Natural killer cell (primary cell): ENCODE results near the gene C20orf202. TPM values are rescaled to one million over a fixed set of nuclear protein-coding genes. Genes with fewer than 3 reads are reported as not detected.

ENCODE experiments used
- ATAC-seq, 3 donors: fragments of 150-1000 bp in 2 of 3; fragments of 200-7000 bp in 1 of 3; cut with Tn5 transposase; 1 replicate in 1 of 3; 2 replicates in 2 of 3; pipeline ENCODE4 v1.10.0; 2021; ENCODE audit warnings: mild to moderate bottlenecking in 2 of 3, moderate library complexity in 2 of 3
- DNase-seq, 2 donors: peaks; one replicate each; pipeline versions ENCODE4 v3.0.0 to v3.0.0-alpha.2; 2013 to 2021; ENCODE audit warnings: mixed read lengths in 1 of 2
- H3K27ac ChIP-seq: one replicate; pipeline ENCODE4 v1.5.1; 2013; ENCODE audit warnings: mild to moderate bottlenecking, low read length
- H3K27me3 ChIP-seq: one replicate; pipeline ENCODE4 v1.6.1; 2013; ENCODE audit warnings: low read length; ENCODE audit not compliant: control insufficient read depth, insufficient read depth
- H3K36me3 ChIP-seq: one replicate; pipeline ENCODE4 v1.6.1; 2013; ENCODE audit warnings: low read length; ENCODE audit not compliant: control insufficient read depth, insufficient read depth
- H3K4me1 ChIP-seq: one replicate; pipeline ENCODE4 v1.6.1; 2013; ENCODE audit warnings: low read length; ENCODE audit not compliant: control insufficient read depth, insufficient read depth
- H3K4me3 ChIP-seq: one replicate; pipeline ENCODE4 v1.5.1; 2013; ENCODE audit warnings: low read length
- H3K9me3 ChIP-seq: one replicate; pipeline ENCODE4 v1.6.1; 2013; ENCODE audit warnings: low read length; ENCODE audit not compliant: control insufficient read depth, insufficient read depth
- H3K27ac Mint-ChIP-seq, 2 donors: one replicate each; pipeline ENCODE4 v1.8.0; 2022; ENCODE audit warnings: mild to moderate bottlenecking in 2 of 2, mixed read lengths in 2 of 2, moderate library complexity in 1 of 2
- H3K27me3 Mint-ChIP-seq, 2 donors: one replicate each; pipeline ENCODE4 v1.8.0; 2022; ENCODE audit warnings: low read depth in 2 of 2, mixed read lengths in 2 of 2
- H3K36me3 Mint-ChIP-seq: one replicate; pipeline ENCODE4 v1.8.0; 2022; ENCODE audit warnings: mixed read lengths
- H3K4me1 Mint-ChIP-seq, 2 donors: one replicate each; pipeline ENCODE4 v1.8.0; 2022; ENCODE audit warnings: mixed read lengths in 2 of 2
- H3K4me3 Mint-ChIP-seq: one replicate; pipeline ENCODE4 v1.8.0; 2022; ENCODE audit warnings: mild to moderate bottlenecking, moderate library complexity, mixed read lengths
- H3K9me3 Mint-ChIP-seq, 2 donors: one replicate each; pipeline ENCODE4 v1.8.0; 2022; ENCODE audit warnings: mixed read lengths in 2 of 2
- WGBS: methylation state at CpG from one replicate; pipeline ENCODE4 v1.1.7; 2013; ENCODE audit warnings: missing lambda C conversion rate; ENCODE audit not compliant: insufficient coverage; 5-methylcytosine and 5-hydroxymethylcytosine counted together
- intact Hi-C: fragments of 100-400 bp; cut with micrococcal nuclease; formaldehyde crosslinking; loops from one replicate; pipeline ENCODE4 v1.14.2; 2022
- total RNA-seq, 4 donors: library from RNA; stranded (reverse); fragments of 120-200 nt in 1 of 4; gene quantifications; one replicate each; pipeline versions ENCODE4 v1.2.3 to v1.2.4, GENCODE V29; 2013 to 2022
- TF ChIP-seq, protein P1 (sequence below): fragments of 200-600 bp; IDR thresholded peaks from one replicate; pipeline ENCODE4 v1.8.0; 2022; ENCODE audit warnings: antibody characterized with exemption

Gene C20orf202
- total RNA-seq, 3 donors from 2014 or later (not counting 1 experiment from before 2014, with no cell fraction given) = 0.16 to 0.75 (median 0.60) TPM

- ATAC-seq (no peak), DNase-seq (peak in 1 of 2 donors; percentile 48)
- peaks cover 22% of the 10 kb centered on the region for H3K27me3 ChIP-seq
- intact Hi-C loops = no loop called here
- no peak overlapping the region for H3K4me3 ChIP-seq
- Mint-ChIP-seq H3K9me3 (no peaks in the 10 kb centered on the region), H3K27me3 (peaks cover 18% of the 10 kb centered on the region in 2 donors), H3K4me3 (peak overlapping the region; percentile 68), H3K36me3 (no peaks in the 10 kb centered on the region), H3K4me1 (peaks cover 9 to 12% of the 10 kb centered on the region in 2 donors), H3K27ac (no peak overlapping the region)
- peaks cover 18% of the 10 kb centered on the region for H3K4me1 ChIP-seq
- no peak overlapping the region for H3K27ac ChIP-seq
- no peaks in the 10 kb centered on the region for H3K36me3 ChIP-seq
- WGBS = 91% methylated on average over 19 of the region's 20 CpGs
- TF ChIP-seq, protein P1, sequence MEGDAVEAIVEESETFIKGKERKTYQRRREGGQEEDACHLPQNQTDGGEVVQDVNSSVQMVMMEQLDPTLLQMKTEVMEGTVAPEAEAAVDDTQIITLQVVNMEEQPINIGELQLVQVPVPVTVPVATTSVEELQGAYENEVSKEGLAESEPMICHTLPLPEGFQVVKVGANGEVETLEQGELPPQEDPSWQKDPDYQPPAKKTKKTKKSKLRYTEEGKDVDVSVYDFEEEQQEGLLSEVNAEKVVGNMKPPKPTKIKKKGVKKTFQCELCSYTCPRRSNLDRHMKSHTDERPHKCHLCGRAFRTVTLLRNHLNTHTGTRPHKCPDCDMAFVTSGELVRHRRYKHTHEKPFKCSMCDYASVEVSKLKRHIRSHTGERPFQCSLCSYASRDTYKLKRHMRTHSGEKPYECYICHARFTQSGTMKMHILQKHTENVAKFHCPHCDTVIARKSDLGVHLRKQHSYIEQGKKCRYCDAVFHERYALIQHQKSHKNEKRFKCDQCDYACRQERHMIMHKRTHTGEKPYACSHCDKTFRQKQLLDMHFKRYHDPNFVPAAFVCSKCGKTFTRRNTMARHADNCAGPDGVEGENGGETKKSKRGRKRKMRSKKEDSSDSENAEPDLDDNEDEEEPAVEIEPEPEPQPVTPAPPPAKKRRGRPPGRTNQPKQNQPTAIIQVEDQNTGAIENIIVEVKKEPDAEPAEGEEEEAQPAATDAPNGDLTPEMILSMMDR = no peak
- no peaks in the 10 kb centered on the region for H3K9me3 ChIP-seq
Measured at GRCh38 chr20:1224205-1224890, 21.1 kb downstream of the C20orf202 start.

DNA sequence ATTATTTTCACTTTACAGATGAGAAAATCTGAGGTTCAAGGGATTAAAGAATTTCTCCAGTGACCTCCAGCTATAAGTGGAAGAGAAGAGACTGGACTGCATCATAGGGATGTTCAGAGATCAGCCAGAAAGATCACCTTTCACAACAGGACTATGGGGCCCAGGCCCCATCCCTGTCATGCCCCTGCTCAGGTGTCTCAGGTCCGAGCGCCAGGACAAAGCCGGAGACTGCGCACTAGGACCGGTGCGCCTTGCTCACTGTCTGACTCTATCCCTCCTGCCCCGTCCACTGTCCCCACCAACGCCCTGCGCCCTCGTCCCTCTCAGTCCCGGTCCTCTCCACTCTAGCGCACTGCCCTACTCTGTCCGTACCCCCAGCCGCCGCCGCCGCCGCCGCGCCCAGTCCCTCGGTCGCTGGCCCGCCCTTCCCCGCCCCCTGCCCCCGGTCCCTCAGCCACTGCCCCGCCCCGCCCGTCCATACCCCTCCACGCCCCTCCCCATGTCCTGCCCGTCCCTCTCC, 22.1 kb downstream of the C20orf202 start:
- Histone ChIP-seq H3K27me3 (peaks cover 29% of the 10 kb centered on the region), H3K36me3 (no peaks in the 10 kb centered on the region), H3K27ac (no peak overlapping the region), H3K9me3 (no peaks in the 10 kb centered on the region), H3K4me3 (no peak overlapping the region), H3K4me1 (peaks cover 18% of the 10 kb centered on the region)
- WGBS = 14% methylated on average over 23 of the region's 30 CpGs
- Mint-ChIP-seq H3K4me3 (peak overlapping the region; percentile 68), H3K4me1 (peaks cover 9 to 12% of the 10 kb centered on the region in 2 donors), H3K27ac (no peak overlapping the region), H3K27me3 (peaks cover 18 to 20% of the 10 kb centered on the region in 2 donors), H3K9me3 (no peaks in the 10 kb centered on the region), H3K36me3 (no peaks in the 10 kb centered on the region)
- ATAC-seq (peak in 2 of 3 donors; percentile 32 to 33), DNase-seq (no peak)
- TF ChIP-seq, protein P1 = no peak
- intact Hi-C loops = no loop called here

- Mint-ChIP-seq H3K27ac (no peak within 1 kb of the TSS), H3K27me3 (peaks cover 18 to 23% of the 10 kb centered on the region in 2 donors), H3K4me3 (peak within 1 kb of the TSS; percentile 86), H3K36me3 (no peaks in the 10 kb centered on the region), H3K4me1 (peaks cover 9 to 12% of the 10 kb centered on the region in 2 donors), H3K9me3 (no peaks in the 10 kb centered on the region)
- H3K4me1 ChIP-seq = peaks cover 18% of the 10 kb centered on the region
- no peaks in the 10 kb centered on the region for H3K36me3 ChIP-seq
- DNase-seq (peak; percentile 41 to 85), ATAC-seq (peak; percentile 90 to 95 (median 94))
- H3K4me3 ChIP-seq = peak within 1 kb of the TSS; percentile 44
- H3K9me3 ChIP-seq = no peaks in the 10 kb centered on the region
- peaks cover 30% of the 10 kb centered on the region for H3K27me3 ChIP-seq
- H3K27ac ChIP-seq = no peak within 1 kb of the TSS
- under 1% methylated on average over 75 of the region's 88 CpGs for WGBS
- intact Hi-C loops = no loop called here
- TF ChIP-seq, protein P1 = no peak
Measured at GRCh38 chr20:1225783-1226654, 22.8 kb downstream of the C20orf202 start, which contains the start of gene RAD21L1. Gene RAD21L1, plus strand, starts transcription at chr20:1226044. Its CDS starts 2,410 bp downstream, at chr20:1228454.
